IPS DF 4.7 (cell line): ENCODE results near the gene AOAH.
"Not testable (repeated sequence)": the region's sequence is repeated elsewhere in the genome, so short reads cannot be mapped to it uniquely, and the experiment has no call there.

ENCODE experiments used
- DNase-seq: peaks from one replicate; pipeline ENCODE4 v3.0.0-alpha.2; 2013; ENCODE audit warnings: low spot score; ENCODE audit errors: extremely low read depth

AOAH gene

GRCh38 chr7:36739351-36739750, 15.1 kb upstream of the AOAH start:
- DNase-seq = no peak

- DNase-seq = no peak
These were observed 12.6 kb upstream of the AOAH start for GRCh38 chr7:36736899-36737211.

GRCh38 chr7:36736090-36736898, 12.0 kb upstream of the AOAH start:
- no peak for DNase-seq

- DNase-seq = no peak
These were observed 10.9 kb upstream of the AOAH start for GRCh38 chr7:36735172-36735571.

- DNase-seq = no peak
These were observed 10.4 kb upstream of the AOAH start for GRCh38 chr7:36734731-36735130.

- no peak for DNase-seq
These were observed 9.1 kb upstream of the AOAH start for GRCh38 chr7:36733411-36733810.

GRCh38 chr7:36732806-36733205, 8.5 kb upstream of the AOAH start:
- DNase-seq = no peak

GRCh38 chr7:36730046-36730445, 5.8 kb upstream of the AOAH start:
- DNase-seq = no peak

GRCh38 chr7:36728143-36728542, 3.8 kb upstream of the AOAH start:
- no peak for DNase-seq

- no peak for DNase-seq
These were observed 2.7 kb upstream of the AOAH start for GRCh38 chr7:36726806-36727503.

GRCh38 chr7:36726311-36726710, 2.0 kb upstream of the AOAH start:
- DNase-seq = no peak

GRCh38 chr7:36724996-36725395, 702 bp upstream of the AOAH start:
- DNase-seq = no peak

- DNase-seq = no peak
These were observed 1.0 kb downstream of the AOAH start for GRCh38 chr7:36723291-36723690.

GRCh38 chr7:36719083-36719632, 5.1 kb downstream of the AOAH start:
- no peak for DNase-seq

GRCh38 chr7:36717586-36717985, 6.7 kb downstream of the AOAH start:
- no peak for DNase-seq

- not testable (repeated sequence) for DNase-seq
These were observed 7.5 kb downstream of the AOAH start for GRCh38 chr7:36716802-36717201.

GRCh38 chr7:36712015-36712414, 12.3 kb downstream of the AOAH start:
- DNase-seq = no peak

GRCh38 chr7:36711256-36711655, 13.0 kb downstream of the AOAH start:
- DNase-seq = no peak

GRCh38 chr7:36710186-36710791, 14.0 kb downstream of the AOAH start:
- DNase-seq = no peak

- DNase-seq = no peak
These were observed 15.5 kb downstream of the AOAH start for GRCh38 chr7:36708767-36709166.

GRCh38 chr7:36707898-36708297, 16.4 kb downstream of the AOAH start:
- DNase-seq = no peak

GRCh38 chr7:36707465-36707864, 16.8 kb downstream of the AOAH start:
- no peak for DNase-seq
